GM19452 (cell line): ENCODE results near the gene PADI6.
"Not testable (repeated sequence)": the region's sequence is repeated elsewhere in the genome, so short reads cannot be mapped to it uniquely, and the experiment has no call there.

ENCODE experiments used
- ATAC-seq: cut with Tn5 transposase; IDR thresholded peaks from one replicate; pipeline ENCODE4 v1.9.1; 2021; ENCODE audit not compliant: unreplicated experiment

Gene PADI6

DNA sequence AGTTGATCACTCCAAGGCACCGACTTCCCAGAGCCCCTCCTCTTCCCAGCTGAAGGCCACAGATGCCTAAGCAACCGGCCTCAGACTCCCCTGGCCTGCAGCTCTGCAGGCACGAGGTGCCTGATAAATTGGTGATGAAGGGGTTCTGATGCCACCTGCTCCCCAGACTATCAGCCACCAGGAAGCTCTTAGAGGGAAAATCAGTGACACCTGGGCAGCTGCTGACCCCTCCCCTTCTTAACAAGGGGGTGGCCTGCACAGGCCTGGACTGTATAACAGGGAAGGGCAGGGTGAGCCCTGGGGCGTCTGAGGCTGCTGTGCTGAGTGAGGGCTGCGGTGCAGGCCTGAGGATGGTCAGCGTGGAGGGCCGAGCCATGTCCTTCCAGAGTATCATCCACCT lies at the start of gene PADI6:
Gene PADI6, plus strand, starts transcription at position 301 of the 400 bp plus-strand sequence. Its CDS starts 50 bp downstream, at position 351.
- no peak for ATAC-seq

DNA sequence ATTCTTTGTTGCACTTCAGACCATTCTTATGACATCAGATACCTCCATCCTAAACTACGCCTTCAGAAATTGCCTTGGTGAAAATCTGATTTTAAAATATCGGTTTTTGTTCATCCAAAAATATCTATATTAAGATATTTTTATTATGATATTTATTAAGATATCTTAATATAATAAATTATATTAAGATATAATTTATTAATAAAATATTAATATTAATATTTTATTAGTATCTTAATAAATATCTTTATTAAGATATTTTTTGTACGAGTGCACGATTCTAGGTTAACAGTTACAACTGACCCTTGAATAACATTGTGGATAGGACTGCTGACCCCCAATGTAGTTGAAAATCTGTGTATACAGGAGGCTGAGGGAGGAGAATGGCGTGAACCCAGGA lies 43.1 kb upstream of the PADI6 start:
- ATAC-seq, result no peak

DNA sequence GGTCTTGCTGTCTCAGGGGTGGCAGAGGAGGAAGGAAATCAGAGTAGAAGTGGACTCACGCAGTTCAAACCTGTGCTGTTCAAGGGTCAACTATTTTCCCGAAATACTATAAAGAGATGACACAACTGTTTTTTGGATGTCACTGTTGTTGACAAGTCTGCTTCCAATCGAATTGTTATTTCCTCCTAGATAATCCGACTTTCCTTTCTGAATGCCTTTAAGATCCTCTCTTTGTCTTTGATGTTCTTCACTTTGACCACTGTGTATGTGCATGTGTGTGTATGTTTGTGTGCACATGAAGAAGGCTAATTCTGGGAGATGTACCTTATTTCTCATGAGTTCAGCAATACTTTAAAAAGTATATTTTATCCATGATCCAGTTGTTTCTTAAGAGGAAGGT lies 42.4 kb upstream of the PADI6 start:
- ATAC-seq, result no peak

DNA sequence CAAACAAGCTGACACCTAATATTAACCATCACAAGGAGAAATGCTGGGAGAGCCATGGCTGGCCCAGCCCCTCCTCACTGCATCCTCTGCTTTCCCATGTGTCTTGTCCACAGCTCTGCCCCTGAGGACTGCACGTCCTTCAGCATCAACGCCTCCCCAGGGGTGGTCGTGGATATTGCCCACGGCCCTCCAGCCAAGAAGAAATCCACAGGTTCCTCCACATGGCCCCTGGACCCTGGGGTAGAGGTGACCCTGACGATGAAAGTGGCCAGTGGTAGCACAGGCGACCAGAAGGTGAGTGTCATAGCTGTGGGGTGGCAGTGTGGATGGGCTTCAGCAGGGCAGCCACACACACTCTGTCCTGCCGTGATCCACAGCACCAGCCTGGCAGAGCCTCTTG lies 41.1 kb upstream of the PADI6 start:
- no peak for ATAC-seq

DNA sequence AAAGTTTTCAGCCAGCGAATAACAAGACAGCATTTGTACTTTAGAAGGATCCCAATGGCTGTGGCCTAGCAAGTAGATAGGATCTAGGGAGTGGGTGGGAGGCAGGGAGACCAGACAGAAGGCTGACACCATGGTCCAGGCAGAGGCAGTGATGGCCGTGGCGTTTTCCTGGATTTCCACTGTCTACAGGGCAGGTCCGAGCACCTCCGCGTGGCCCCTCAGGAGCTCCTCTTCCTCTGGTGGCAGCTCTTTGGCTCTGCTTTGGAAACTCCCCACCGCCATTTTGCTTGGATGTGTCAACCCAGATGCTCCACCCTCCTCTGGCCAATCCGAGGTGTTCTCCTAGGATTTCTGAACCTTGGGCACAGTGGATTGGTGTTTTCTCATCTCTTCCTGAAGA lies 38.9 kb upstream of the PADI6 start:
- no peak for ATAC-seq

DNA sequence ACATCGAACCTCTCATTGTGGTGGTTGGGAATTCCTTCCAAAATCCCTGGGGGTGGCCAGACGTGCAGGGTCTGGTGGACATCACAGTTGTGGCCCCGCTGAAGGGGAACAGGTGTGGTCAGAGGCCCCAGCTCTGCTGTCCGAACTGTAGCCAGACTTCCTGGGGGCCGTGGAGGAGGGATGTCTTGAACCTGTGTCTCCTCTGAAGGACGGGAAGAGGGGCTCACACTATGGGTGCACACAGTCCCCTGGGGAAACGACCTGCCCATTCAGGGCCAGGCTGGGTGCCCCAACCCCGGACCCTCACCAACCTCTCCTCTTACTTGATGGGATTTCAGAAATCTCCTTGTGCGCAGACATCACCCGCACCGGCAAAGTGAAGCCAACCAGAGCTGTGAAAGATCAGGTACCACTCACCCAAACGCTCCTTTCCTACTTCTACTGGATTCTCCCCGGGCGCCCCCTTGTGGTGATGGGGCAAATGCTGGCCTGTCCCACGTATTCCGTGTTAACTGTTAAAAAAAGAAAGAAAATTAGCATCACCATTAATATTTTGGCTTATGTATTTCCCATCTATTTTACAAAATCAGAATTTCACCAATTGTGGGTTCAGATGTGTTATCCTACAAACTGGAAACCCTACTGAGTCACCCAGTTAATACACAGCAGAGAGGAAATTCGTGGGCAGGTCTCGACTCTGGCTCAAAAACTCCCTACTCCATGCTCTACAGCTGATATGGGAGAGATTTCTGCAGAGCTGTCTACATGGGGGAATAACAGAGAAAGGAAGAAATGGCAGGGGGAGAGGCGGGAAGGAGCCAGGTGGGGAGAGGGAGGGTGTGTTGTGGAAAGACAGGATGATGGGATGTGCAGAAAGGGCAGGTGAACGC lies 35.9 kb upstream of the PADI6 start:
- no peak for ATAC-seq

DNA sequence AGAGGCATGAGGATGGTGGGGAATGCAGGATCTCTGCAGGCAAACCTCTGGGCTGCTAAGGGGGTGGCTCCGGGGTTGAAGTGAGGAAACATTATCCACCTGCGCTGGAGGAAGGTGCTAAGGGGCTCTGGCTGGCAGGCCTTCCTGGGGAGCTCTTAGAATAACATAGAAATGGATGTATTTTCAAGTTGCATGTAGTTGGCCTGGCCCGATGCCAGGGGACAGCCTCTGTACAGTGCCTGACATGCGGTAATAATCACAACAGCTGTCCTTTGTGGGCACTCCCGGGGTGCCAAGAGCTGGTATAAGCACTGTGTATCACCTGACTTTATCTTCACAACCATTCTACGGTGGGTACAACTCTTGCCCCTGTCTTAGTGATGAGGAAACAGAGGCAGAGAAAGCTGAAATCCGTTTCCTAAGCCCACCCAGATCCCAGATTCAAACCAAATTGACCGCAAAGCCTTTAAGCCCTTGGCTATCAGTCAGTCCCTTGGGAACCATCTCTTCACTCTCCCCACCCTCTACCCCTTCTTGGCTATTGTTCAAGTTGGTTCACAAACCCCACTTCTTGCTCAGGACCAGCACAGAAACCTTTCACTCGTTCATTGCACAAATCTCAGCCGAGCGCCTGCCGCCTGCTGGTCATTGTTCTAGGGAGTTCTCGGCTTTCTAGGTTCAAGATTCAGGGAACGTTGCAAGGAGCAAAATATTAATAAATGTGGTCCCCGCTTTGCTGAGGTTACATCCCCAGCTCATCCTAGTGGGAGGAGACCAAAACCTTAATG lies 33.1 kb upstream of the PADI6 start:
- no peak for ATAC-seq

DNA sequence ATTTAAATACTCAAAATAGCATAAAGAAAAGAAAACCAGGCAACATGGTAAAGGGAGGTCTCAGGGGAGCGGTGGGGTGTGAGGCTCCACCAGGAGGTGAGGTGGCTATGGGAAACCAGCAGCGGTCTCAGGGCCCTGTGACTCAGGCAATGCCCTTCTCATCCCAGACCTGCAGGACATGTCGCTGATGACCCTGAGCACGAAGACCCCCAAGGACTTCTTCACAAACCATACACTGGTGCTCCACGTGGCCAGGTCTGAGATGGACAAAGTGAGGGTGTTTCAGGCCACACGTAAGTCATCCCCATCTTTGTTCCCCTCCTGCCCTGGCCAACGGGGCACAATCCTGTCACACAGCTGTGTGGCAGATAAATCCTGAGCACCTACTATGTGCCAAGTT lies 32.5 kb upstream of the PADI6 start:
- ATAC-seq, result no peak

DNA sequence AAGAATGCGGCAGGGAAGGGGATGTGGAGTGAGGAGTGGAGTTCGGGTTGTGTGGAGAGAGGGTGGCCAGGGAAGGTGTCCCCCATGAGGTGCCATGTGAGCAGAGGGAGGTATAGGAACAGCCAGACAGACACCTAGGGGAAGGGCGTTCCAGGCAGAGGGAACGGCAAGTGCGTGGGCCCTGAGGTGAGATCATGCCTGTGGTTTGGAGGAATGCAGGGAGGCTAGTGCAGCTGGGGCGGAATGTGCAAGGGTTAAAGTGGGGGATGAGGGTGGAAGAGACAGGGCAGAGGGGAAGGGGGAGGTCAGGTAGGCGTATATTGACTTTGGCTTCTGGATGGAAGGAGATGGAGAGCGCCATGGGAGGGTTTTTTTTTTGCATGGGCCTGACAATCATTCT lies 31.6 kb upstream of the PADI6 start:
- no peak for ATAC-seq

DNA sequence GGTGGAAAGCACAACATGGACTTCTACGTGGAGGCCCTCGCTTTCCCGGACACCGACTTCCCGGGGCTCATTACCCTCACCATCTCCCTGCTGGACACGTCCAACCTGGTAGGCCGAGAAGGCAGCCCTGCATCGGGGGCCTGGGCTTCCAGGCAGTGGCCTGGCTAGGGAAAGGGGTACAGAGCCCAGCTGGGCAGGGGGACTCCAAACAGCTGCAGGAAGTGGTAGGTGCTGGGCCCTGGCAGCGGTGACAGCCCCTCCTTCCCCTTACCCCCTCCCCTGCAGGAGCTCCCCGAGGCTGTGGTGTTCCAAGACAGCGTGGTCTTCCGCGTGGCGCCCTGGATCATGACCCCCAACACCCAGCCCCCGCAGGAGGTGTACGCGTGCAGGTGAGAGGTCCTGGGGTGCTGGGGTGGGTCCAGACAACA lies 30.0 kb upstream of the PADI6 start:
- no peak for ATAC-seq

DNA sequence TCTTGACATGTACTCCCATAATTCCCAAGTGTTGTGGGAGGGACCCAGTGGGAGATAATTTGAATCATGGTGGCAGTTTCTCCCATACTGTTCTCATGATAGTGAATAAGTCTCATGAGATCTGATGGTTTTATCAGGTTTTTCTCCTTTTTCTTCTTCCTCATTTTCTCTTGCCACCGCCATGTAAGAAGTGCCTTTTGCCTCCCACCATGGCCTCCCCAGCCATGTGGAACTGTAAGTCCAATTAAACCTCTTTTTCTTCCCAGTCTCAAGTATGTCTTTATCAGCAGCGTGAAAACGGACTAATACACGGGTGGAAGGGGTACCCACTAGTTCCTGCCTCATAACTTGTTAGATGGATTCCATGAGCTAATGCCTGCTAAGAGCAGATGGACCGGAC lies 26.5 kb upstream of the PADI6 start:
- not testable (repeated sequence) for ATAC-seq

DNA sequence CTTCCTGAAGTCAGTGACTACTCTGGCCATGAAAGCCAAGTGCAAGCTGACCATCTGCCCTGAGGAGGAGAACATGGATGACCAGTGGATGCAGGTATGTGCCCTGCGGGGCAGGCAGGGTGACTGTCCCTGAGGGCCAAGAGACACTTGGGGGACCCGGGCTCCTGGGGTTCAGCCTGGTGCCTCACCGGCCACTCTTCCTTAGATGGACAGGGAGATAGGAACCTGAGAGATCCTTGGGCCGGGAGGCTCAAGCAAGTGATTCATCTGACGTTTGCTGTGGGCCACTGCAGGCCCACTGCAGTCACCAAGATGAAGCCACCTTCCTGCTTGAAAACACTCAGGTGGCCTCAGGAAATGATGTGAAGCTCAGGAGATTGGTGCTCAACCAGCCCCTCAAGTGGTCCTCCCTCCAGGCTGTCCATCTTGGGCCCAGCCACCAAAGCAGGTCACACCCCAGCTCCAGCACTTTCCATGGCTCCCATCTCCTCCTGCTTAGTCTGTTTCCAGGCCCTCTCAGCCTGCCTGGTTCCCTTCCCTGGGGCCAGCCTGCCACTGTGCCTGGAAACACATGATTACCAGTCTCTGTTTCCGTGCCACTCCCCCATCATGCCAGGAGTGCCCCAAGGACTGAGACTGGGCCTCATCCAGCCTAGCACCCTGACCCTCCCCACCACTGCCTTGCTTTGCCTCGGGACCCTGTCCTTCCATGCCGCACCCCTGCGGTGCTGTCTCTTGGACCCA lies 25.8 kb upstream of the PADI6 start:
- ATAC-seq, result no peak

DNA sequence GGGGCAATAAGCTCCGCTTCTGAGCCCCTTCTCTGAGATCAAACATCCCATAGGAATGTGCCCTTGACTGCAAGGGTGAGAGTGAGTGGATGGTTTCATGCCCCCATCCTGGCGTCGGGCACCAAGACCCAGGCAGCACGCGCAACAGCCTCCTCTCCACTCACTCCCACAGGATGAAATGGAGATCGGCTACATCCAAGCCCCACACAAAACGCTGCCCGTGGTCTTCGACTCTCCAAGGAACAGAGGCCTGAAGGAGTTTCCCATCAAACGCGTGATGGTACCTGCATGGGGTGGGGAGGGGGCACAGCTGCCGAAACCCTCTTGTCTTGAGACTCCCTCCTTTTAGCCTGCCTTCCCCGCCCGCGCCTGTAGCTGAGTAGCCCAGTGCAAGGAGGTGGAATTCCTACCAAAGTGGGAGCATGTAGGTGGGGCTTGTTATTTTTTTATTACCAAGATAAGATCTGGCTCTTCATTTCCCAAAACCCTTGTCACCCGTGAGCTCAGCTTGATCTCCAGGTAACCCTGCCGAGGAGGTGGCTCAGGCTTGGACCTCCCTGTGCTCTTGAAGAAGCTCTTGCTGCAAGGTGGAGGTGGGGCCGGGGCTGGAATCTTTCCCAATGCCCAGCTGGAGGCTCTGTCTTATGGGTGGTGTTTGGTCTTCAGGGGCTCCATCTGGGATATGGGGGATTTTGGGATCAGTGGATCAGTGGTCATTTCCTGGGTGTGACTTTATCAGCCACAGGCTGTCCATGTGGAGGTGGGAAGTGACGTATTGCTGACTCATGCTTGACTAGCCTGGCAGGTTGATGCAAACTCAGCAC lies 24.0 kb upstream of the PADI6 start:
- ATAC-seq, result no peak

DNA sequence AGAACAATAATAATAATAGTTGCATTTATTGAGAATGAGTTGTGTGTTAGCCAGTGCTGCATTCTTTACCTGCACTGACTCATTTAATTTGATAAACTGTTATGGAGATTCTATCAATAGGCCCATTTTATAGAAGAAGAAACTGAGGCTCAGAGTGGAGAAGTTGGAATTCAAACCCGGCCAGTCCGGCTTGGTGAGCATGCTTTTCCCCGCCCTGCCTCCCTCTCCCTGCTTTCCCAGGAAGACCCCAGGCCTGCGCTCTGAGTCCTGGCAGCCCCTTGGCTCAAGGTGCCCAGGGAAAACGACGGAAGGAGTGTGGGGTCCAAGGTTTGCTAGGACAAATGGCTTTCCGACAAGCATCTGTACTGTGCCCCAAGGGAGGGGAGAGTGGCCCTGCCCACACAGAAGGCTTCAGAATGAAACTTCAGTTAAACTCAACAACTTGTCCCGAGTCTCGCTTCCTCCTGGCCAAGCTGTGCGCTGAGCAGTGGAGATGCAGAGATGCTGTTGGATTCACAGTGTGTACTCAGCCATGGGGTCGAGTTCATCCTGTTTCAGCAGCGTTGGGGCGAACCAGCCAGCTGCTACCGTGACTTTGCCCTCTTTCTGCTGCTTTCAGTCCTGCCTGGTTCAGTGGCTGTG lies 23.3 kb upstream of the PADI6 start:
- no peak for ATAC-seq

DNA sequence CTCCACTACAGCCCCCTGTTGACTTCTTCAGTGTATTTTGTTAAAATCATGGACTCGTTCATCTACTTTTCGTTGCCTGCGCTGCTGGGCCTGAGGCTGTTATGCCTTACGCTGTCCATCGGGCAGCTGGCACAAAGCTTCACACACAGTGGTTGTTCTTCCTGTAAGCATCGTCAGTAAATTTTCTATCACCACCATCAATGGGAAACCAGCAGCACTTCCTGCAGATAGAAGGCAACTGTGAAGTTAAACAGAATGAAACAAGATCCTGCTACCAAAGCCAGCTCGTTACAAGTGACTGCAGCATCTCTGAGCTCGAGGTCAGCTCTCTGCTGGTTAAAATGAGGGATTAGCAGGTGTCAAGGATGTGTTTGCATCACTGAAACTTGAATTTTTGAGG lies 21.9 kb upstream of the PADI6 start:
- ATAC-seq, result no peak

DNA sequence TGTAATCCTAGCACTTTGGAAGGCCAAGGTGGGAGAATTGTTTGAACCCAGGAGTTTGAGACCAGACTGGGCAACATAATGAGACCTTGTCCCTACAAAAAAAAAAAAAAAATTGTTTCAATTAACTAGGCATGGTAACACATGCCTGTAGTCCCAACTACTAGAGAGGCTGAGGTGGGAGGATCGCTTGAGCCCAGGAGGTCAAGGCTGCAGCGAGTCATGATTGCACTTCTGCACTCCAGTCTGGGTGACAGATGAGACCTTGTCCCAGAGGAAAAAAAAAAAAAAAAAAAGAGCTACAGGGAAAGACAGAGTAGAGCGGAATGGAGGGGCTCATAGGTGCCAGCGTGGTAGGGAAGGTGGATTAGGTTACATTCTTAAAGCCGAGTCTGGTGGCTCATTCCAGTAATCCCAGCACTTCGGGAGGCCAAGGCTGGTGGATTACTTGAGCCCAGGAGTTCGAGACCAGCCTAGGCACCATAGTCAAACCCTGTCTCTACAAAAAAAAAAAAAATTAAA lies 21.0 kb upstream of the PADI6 start:
- ATAC-seq, result no peak

DNA sequence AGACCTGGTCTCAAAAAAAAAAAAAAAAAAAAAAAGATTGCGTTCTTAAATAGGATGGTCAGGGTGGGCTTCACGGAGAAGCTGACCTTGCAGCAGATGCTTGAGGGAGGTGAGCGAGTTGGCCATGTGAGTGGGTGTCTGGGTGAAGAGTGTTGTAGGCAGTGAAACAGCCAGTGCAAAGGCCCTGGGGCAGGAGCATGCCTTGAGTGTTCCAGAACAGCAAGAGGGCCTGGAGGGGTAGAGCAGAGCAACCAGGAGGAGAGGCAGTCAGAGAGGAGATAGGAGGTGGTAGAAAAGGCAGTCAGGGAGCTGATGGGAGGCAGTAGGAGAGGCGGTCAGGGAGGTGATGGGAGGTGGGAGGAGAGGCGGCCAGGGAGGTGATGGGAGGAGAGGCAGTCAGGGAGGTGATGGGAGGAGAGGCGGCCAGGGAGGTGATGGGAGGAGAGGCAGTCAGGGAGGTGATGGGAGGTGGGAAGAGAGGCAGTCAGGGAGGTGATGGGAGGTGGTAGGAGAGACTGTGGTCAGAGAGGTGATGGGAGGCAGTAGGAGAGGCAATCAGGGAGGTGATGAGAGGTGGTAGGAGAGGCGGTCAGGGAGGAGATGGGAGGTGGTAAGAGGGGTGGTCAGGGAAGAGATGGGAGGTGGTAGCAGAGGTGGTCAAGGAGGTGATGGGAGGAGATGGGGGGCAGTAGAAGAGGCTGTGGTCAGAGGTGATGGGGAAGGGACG lies 20.2 kb upstream of the PADI6 start:
- ATAC-seq, result no peak

DNA sequence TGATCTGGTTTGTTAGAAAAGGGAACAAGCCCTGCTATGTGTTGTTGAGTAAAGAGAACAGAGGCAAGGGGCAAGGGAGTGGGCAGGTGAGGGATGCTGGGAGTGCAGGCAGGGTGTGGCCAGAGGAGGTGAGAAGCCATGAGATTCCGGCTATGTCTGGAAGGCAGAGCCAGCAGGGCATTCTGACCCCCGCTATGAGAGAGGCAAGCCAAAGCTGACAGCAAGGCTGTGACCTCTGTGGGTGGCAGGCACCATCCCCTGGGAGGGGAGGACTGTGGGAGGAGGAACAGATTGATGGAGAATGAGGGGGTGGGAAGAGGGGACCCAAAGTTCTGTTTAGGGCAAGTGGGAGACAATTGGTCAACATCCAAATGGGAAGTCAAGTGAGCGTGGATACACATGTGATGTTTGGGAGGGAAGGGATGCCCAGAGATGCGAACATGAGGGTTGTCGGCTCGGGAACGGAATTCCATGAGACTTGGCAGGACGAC lies 19.5 kb upstream of the PADI6 start:
- no peak for ATAC-seq

DNA sequence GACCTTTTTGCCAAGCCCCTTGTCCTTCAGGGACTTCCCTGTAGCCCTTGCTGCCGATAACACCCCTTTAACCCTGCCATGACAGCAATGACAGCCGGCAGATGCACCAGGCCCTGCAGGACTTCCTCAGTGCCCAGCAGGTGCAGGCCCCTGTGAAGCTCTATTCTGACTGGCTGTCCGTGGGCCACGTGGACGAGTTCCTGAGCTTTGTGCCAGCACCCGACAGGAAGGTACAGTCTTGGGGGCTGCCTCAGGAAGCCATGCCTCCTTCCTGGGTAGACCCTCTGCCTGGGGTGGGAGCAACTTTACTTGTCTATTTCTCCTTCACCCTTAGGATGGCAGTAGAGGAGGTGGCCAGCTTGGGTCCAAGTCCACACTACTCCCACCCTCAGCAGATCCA lies 16.1 kb upstream of the PADI6 start:
- no peak for ATAC-seq
